GM19467 (cell line): Measurements from ENCODE around the gene EGR4.
"Not testable (repeated sequence)": the region's sequence is repeated elsewhere in the genome, so short reads cannot be mapped to it uniquely, and the experiment has no call there.

ENCODE experiments used
- ATAC-seq: cut with Tn5 transposase; IDR thresholded peaks from one replicate; pipeline ENCODE4 v1.9.1; 2021; ENCODE audit warnings: mild to moderate bottlenecking, moderate library complexity; ENCODE audit not compliant: unreplicated experiment

The EGR4 gene

DNA sequence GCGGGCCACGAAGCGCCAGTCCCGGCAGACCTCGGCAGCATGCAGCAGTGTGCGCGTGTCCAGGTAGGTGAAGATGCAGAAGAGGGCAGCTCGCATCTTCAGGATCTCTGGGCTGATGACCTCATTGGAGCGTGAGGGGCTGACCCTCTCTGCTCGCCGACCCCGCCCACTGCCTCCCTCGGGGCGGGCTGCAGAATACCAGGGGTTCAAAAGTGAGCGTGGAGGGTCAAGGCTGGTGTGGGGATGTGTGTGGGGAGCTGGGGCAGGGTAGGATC lies 29.1 kb downstream of the EGR4 start:
- ATAC-seq: no peak

GRCh38 chr2:73263540-73264331 lies 29.6 kb downstream of the EGR4 start:
- ATAC-seq: no peak

- ATAC-seq: not testable (repeated sequence)
Observed at GRCh38 chr2:73262691-73263429, 30.5 kb downstream of the EGR4 start.

GRCh38 chr2:73262108-73262651 lies 31.2 kb downstream of the EGR4 start:
- no peak for ATAC-seq

DNA sequence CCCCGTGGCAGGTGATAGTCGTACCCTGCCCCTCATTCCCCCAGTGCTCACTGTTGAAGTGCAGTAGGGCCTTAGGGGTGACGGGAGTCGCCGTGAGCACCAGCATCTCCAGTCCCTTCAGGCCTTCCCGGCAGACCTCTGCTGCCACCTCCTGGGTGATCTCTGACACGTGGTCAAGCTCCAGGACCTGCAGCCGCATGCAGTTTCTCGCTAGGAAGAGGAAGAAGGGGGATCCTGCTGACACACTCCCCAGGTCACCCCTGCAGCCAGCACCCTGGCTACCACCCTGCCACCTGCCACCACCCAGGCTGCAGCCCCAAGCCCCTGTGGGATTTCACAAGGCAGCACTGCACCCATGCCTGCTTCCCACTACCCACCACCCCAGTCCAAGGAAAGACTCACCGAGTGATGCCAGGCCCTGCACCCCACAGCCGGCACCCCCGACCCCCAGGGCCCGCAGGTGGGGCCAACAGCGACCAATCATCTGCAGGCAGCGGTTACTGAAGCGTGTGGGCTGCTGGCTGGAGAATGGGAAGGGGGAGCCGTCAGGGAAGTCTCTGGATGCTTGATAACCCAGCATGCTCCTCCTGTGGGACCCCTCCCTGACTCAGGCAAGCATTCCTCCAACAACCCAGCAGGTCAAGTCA lies 32.9 kb downstream of the EGR4 start:
- ATAC-seq: no peak

DNA sequence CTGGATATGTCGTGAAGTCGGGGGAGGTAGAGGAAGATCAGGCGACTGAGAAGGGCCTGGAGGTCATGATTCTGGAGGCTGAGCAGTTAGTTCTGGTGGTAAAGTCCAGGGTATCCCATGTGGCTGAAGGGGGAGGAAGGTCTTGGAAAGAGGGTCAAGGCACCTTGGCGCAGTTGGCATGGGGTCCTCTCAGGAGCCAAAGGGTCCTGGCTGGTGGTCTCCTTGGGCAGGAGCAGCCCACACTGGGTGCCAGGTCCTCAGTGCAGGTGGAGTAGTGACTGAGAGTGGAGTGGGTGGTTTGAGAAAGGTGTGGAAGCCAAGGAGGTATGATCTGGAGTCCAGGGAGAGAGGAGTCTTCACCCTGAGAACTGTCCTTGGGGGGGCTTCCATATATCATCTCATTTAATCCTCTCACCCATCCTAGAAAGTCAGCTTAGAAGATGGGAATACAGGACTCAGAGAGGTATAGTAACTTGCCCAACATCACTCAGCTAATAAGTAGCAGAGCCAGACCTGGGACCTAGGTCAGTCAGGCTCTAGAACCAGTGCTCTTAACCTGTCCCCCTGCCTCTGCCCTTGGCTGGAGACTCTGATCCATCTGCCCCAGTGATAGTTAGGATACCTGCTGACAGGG lies 33.5 kb downstream of the EGR4 start:
- no peak for ATAC-seq

DNA sequence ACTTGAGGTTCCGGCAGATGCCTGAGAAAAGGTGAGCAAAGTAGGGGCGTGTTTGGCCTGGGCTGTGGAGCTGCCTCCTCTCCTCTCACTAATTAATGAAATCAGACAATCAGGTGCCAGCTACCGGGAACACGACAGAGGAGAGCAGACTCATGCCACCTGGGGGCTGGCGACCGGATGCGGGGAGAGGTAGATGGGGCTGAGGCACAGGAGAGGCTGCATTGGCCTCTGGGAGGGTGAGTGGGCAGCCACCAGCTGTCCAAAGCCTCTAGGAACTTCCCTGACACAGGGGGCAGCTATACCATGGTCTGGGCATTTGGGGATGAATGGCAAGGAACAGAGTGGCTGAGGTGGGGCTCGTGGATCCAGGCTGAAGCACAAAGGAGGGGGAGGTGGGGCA lies 34.1 kb downstream of the EGR4 start:
- no peak for ATAC-seq

DNA sequence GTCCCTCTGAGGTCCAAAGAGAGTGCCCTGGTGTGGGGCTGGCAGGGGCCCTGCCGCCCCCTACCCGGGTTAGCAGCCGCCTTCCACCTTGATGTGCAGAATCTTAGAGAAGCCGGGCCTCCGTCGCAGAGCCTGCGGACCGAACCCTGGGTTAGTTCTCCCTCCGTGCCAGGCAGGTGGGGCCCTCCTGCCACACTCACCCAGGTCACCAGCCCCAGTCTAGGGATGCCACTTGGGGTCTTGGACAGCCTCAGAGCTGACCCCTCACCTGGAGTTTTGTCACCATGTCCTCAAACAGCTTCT lies 34.5 kb downstream of the EGR4 start:
- ATAC-seq: no peak

DNA sequence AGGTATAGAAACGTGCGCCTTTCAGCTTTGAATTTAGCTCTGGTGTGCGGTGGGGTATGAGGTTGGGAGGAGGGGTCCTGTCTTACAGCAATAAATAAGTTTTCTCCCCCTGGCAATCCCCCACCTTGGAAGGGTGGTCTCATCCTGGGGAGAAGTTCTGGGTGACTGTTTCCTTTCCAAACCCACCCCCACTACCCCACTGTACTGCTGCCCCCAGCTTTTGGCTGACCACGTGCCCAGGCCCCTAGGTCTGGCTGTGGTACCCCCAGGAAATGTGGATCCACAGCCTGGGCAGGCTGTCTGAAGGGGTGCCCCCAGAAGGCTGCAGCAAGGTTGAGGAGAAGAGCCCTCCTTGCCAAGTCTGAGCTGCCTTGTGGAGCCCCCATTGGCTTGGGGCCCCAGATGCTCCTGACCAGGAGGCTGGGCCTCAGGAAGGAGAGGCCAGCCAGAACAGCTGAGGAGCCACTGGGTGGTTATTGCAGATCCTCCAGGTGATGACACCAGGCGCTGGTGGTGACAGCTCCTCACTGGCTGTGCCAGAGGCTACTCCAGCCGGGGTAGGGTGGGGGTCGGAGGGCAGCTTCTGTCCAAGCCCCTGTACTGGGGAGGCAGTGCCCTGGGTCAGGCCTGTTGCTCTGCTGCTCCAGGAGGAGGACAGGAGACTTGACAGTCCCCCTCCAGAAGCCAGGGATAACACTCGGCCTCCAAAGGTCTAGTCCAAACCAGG lies 35.0 kb downstream of the EGR4 start:
- no peak for ATAC-seq

DNA sequence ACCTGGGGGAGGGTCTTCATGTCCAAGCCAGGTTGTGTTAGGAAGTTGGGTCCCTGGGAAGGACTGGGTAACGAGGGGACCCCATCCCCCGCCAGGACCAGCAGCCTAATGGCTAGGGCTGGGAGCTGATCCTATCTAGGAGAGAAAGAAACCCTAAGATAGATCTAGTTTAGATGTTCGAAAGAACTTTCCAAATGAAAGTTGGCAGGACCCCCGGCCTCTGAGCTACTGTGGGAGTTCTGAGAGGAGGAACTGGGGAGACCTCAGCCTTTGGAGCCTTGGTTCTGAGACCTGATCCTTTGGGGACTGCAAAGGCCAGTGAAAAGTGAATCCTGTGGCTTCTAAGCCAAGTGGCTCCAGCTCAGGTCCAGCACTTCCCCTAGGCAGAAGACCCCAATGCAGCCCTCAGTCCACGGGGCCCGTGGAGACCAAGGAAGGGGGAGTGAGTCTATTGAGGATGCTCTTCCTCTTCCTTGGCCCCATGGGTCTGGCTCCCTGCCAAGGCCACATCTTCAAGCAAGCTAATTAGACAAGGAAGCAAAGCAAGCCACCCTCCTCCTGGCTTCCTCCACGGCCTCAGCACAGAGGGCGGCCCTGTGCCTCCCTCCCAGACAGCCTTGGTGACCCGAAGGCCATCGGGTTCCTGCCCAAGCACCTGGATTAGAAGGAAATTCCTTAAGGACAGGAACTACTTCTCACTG lies 35.8 kb downstream of the EGR4 start:
- ATAC-seq: no peak

GRCh38 chr2:73257021-73257420 lies 36.3 kb downstream of the EGR4 start:
- no peak for ATAC-seq

GRCh38 chr2:73256618-73256922 lies 36.8 kb downstream of the EGR4 start:
- ATAC-seq: no peak

DNA sequence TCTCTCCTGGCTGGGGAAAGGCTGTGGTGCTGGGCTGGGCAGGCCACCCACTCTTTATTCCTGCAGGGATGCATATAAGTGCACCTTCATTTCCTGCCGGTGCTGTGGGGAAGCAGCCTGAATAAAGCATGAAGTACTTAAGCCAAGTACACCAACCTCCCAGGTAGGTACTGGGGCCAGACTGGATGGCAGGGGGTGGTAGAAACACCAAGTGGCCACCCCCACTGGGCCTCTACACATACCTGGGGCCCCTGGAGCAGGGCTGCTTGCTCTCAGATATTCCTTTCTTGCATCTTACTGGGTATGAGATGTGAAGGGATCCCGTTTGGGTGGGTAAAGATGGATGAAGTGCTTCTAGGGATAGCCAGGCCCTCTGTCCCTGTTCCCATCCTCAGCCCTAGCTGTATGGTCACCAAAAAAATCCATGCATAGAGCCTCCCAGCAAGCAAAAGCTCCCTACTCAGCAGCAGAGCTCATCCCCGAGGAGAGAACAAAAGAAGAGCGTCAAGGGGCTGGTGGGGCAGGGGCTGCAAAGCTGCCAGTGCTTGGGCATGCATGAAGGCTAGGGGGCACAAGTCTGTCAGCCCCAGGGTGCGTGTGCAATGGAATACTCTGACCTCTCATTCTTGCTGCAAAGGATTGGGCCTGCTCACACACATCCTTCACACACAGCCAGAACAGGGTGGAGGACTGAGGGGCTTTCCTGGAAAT lies 37.3 kb downstream of the EGR4 start:
- no peak for ATAC-seq

GRCh38 chr2:73255007-73255644 lies 38.2 kb downstream of the EGR4 start:
- ATAC-seq: no peak

- ATAC-seq: no peak
Observed at GRCh38 chr2:73254343-73255006, 38.9 kb downstream of the EGR4 start.

GRCh38 chr2:73253901-73254300 lies 39.4 kb downstream of the EGR4 start:
- no peak for ATAC-seq

GRCh38 chr2:73253400-73253799 lies 39.9 kb downstream of the EGR4 start:
- no peak for ATAC-seq

DNA sequence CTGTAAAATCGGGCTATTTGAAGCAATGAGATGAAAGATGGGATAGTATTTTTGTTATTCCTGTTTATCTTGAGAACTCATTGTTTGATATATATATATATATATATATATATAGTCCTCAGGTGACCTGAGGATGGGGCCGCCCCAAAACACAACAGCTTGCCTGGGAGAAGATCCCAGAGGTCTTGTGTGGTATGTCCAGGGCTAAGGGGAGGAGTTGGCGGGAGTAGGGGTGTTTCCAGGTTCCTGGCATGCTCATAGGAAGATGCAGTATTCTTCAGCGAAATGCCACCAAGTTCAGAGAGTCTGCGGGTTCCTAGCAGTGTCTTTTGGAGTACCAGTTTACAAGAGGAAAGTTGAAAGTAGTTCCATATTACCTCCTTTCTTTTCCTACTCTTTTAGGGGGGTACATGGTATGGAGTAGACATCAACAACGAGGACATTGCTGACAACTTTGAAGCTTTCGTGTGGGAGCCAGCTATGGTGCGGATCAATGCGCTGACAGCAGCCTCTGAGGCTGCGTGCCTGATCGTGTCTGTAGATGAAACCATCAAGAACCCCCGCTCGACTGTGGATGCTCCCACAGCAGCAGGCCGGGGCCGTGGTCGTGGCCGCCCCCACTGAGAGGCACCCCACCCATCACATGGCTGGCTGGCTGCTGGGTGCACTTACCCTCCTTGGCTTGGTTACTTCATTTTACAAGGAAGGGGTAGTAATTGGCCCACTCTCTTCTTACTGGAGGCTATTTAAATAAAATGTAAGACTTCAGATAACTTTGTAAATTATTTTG lies 40.9 kb downstream of the EGR4 start:
- no peak for ATAC-seq
